Activated naive CD8-positive, alpha-beta T cell treated with anti-CD3 and anti-CD28 coated beads, Interleukin-2, amount 10 ng/mL, durations not matched to agents 7 days and 5 days (primary cell): Measurements from ENCODE around the gene ZNHIT3. TPM values are rescaled to one million over a fixed set of nuclear protein-coding genes. Genes with fewer than 3 reads are reported as not detected.

Experiments
- ATAC-seq: fragments of 150-1000 bp; cut with Tn5 transposase; one replicate; pipeline ENCODE4 v1.10.0; 2021; ENCODE audit warnings: low read depth, moderate library complexity
- POLR2A ChIA-PET: fragments of 350-600 bp; sonication (Branson Sonifier 250); formaldehyde crosslinking; loops from one replicate; lab custom pipeline; 2021; ENCODE audit warnings: antibody characterized with exemption; lab: Charles Lee
- DNase-seq: peaks from one replicate; pipeline ENCODE4 v3.0.0; 2021
- H3K27ac Mint-ChIP-seq: one replicate; pipeline ENCODE4 v1.8.0; 2022; ENCODE audit warnings: mild to moderate bottlenecking, mixed read lengths
- H3K27me3 Mint-ChIP-seq: one replicate; pipeline ENCODE4 v1.8.0; 2022; ENCODE audit warnings: mild to moderate bottlenecking, moderate library complexity, mixed read lengths
- H3K36me3 Mint-ChIP-seq: one replicate; pipeline ENCODE4 v1.8.0; 2021; ENCODE audit warnings: mild to moderate bottlenecking, mixed read lengths
- H3K4me1 Mint-ChIP-seq: one replicate; pipeline ENCODE4 v1.8.0; 2021; ENCODE audit warnings: mixed read lengths
- H3K4me3 Mint-ChIP-seq: one replicate; pipeline ENCODE4 v1.8.0; 2022; ENCODE audit warnings: mild to moderate bottlenecking, moderate library complexity, mixed read lengths
- H3K9me3 Mint-ChIP-seq: one replicate; pipeline ENCODE4 v1.8.0; 2021; ENCODE audit warnings: mixed read lengths
- total RNA-seq, 2 experiments: library from RNA; stranded (reverse); gene quantifications; one replicate each; pipeline ENCODE4 v1.2.3, GENCODE V29; 2021

Gene ZNHIT3
- total RNA-seq, 2 experiments from 2014 or later = 48.4 to 48.8 TPM

GRCh38 chr17:36509272-36509985 is 22.9 kb downstream of the ZNHIT3 start:
- POLR2A ChIA-PET = no interaction called here
- H3K4me3 Mint-ChIP-seq = no peak overlapping the region
- peaks cover 2% of the 10 kb centered on the region for H3K4me1 Mint-ChIP-seq
- H3K27me3 Mint-ChIP-seq = no peaks in the 10 kb centered on the region
- peaks cover 17% of the 10 kb centered on the region for H3K36me3 Mint-ChIP-seq
- H3K9me3 Mint-ChIP-seq = no peaks in the 10 kb centered on the region
- DNase-seq = no peak
- no peak for ATAC-seq
- no peak overlapping the region for H3K27ac Mint-ChIP-seq

- Mint-ChIP-seq H3K4me1 (peaks cover 2% of the 10 kb centered on the region), H3K9me3 (no peaks in the 10 kb centered on the region), H3K4me3 (no peak overlapping the region), H3K27ac (no peak overlapping the region), H3K27me3 (no peaks in the 10 kb centered on the region), H3K36me3 (peaks cover 20% of the 10 kb centered on the region)
- POLR2A ChIA-PET = no interaction called here
- ATAC-seq = no peak
- DNase-seq = no peak
Observed at GRCh38 chr17:36510636-36511035, 24.2 kb downstream of the ZNHIT3 start.

GRCh38 chr17:36511216-36511615 is 24.7 kb downstream of the ZNHIT3 start:
- ATAC-seq = no peak
- POLR2A ChIA-PET = no interaction called here
- Mint-ChIP-seq H3K4me1 (no peaks in the 10 kb centered on the region), H3K4me3 (no peak overlapping the region), H3K9me3 (no peaks in the 10 kb centered on the region), H3K27ac (no peak overlapping the region), H3K36me3 (peaks cover 17% of the 10 kb centered on the region), H3K27me3 (no peaks in the 10 kb centered on the region)
- no peak for DNase-seq

GRCh38 chr17:36512641-36513040 is 26.2 kb downstream of the ZNHIT3 start:
- Mint-ChIP-seq H3K4me3 (no peak overlapping the region), H3K27me3 (no peaks in the 10 kb centered on the region), H3K36me3 (peaks cover 17% of the 10 kb centered on the region), H3K27ac (no peak overlapping the region), H3K4me1 (no peaks in the 10 kb centered on the region), H3K9me3 (no peaks in the 10 kb centered on the region)
- ATAC-seq (no peak), DNase-seq (no peak)
- POLR2A ChIA-PET = no interaction called here

GRCh38 chr17:36514856-36515255 is 28.4 kb downstream of the ZNHIT3 start:
- no peaks in the 10 kb centered on the region for H3K27me3 Mint-ChIP-seq
- no peaks in the 10 kb centered on the region for H3K9me3 Mint-ChIP-seq
- H3K36me3 Mint-ChIP-seq = peaks cover 18% of the 10 kb centered on the region
- ATAC-seq (no peak), DNase-seq (no peak)
- no peak overlapping the region for H3K4me3 Mint-ChIP-seq
- H3K4me1 Mint-ChIP-seq = peaks cover 3% of the 10 kb centered on the region
- POLR2A ChIA-PET = no interaction called here
- H3K27ac Mint-ChIP-seq = no peak overlapping the region

- Mint-ChIP-seq H3K9me3 (no peaks in the 10 kb centered on the region), H3K4me3 (no peak overlapping the region), H3K27ac (no peak overlapping the region), H3K27me3 (no peaks in the 10 kb centered on the region), H3K4me1 (peaks cover 5% of the 10 kb centered on the region), H3K36me3 (peaks cover 23% of the 10 kb centered on the region)
- DNase-seq = no peak
- POLR2A ChIA-PET = interaction anchor here (0.9 kb wide), 1 partner anchor 9 kb away, joined by 3 read pairs; no protein-coding TSS in a partner anchor
- no peak for ATAC-seq
Observed at GRCh38 chr17:36515837-36516236, 29.4 kb downstream of the ZNHIT3 start.

GRCh38 chr17:36523113-36523512 is 36.6 kb downstream of the ZNHIT3 start:
- ATAC-seq (no peak), DNase-seq (no peak)
- Mint-ChIP-seq H3K4me3 (no peak overlapping the region), H3K9me3 (no peaks in the 10 kb centered on the region), H3K27ac (no peak overlapping the region), H3K36me3 (peaks cover 34% of the 10 kb centered on the region), H3K4me1 (peaks cover 19% of the 10 kb centered on the region), H3K27me3 (no peaks in the 10 kb centered on the region)
- POLR2A ChIA-PET = interaction anchor here (0.5 to 0.7 kb wide), 2 partner anchors 366 to 1046 kb away, joined by 4 to 5 read pairs; no protein-coding TSS in a partner anchor

GRCh38 chr17:36524428-36524876 is 38.0 kb downstream of the ZNHIT3 start:
- Mint-ChIP-seq H3K9me3 (no peaks in the 10 kb centered on the region), H3K4me3 (no peak overlapping the region), H3K27ac (no peak overlapping the region), H3K36me3 (peaks cover 33% of the 10 kb centered on the region), H3K27me3 (no peaks in the 10 kb centered on the region), H3K4me1 (peaks cover 20% of the 10 kb centered on the region)
- DNase-seq (peak; percentile 11), ATAC-seq (peak; percentile 10)
- POLR2A ChIA-PET = interaction anchor here (0.6 to 1.4 kb wide), 3 partner anchors 9 to 36 kb away, joined by 3 read pairs; partner anchors contain the start of genes MYO19 and PIGW

- Mint-ChIP-seq H3K27ac (no peak overlapping the region), H3K27me3 (no peaks in the 10 kb centered on the region), H3K4me3 (no peak overlapping the region), H3K36me3 (peaks cover 31% of the 10 kb centered on the region), H3K4me1 (peaks cover 20% of the 10 kb centered on the region), H3K9me3 (no peaks in the 10 kb centered on the region)
- POLR2A ChIA-PET = interaction anchor here (1.0 to 1.4 kb wide), 2 partner anchors 9 kb away, joined by 3 read pairs; partner anchors contain the start of genes MYO19 and PIGW
- ATAC-seq (no peak), DNase-seq (peak; percentile 12)
Observed at GRCh38 chr17:36525113-36525512, 38.6 kb downstream of the ZNHIT3 start.

- peak; percentile 19 for DNase-seq
- ATAC-seq = no peak
- POLR2A ChIA-PET = no interaction called here
- H3K9me3 Mint-ChIP-seq = no peaks in the 10 kb centered on the region
- H3K27me3 Mint-ChIP-seq = no peaks in the 10 kb centered on the region
- H3K36me3 Mint-ChIP-seq = peaks cover 26% of the 10 kb centered on the region
- no peak overlapping the region for H3K4me3 Mint-ChIP-seq
- H3K27ac Mint-ChIP-seq = no peak overlapping the region
- H3K4me1 Mint-ChIP-seq = peaks cover 18% of the 10 kb centered on the region
Observed at GRCh38 chr17:36525888-36526287, 39.4 kb downstream of the ZNHIT3 start.

GRCh38 chr17:36527621-36528250 is 41.3 kb downstream of the ZNHIT3 start:
- DNase-seq (peak; percentile 14), ATAC-seq (no peak)
- no peak overlapping the region for H3K4me3 Mint-ChIP-seq
- POLR2A ChIA-PET = no interaction called here
- peaks cover 33% of the 10 kb centered on the region for H3K36me3 Mint-ChIP-seq
- no peaks in the 10 kb centered on the region for H3K27me3 Mint-ChIP-seq
- peaks cover 26% of the 10 kb centered on the region for H3K4me1 Mint-ChIP-seq
- no peaks in the 10 kb centered on the region for H3K9me3 Mint-ChIP-seq
- no peak overlapping the region for H3K27ac Mint-ChIP-seq

GRCh38 chr17:36529121-36529520 is 42.6 kb downstream of the ZNHIT3 start:
- Mint-ChIP-seq H3K27me3 (no peaks in the 10 kb centered on the region), H3K4me3 (no peak overlapping the region), H3K36me3 (peaks cover 30% of the 10 kb centered on the region), H3K4me1 (peaks cover 35% of the 10 kb centered on the region), H3K27ac (no peak overlapping the region), H3K9me3 (no peaks in the 10 kb centered on the region)
- ATAC-seq (no peak), DNase-seq (no peak)
- POLR2A ChIA-PET = no interaction called here

- Mint-ChIP-seq H3K27me3 (no peaks in the 10 kb centered on the region), H3K9me3 (peaks cover 1% of the 10 kb centered on the region), H3K36me3 (peaks cover 16% of the 10 kb centered on the region), H3K4me1 (peaks cover 31% of the 10 kb centered on the region), H3K4me3 (peak overlapping the region; percentile 33), H3K27ac (peak overlapping the region; percentile 56)
- ATAC-seq (no peak), DNase-seq (peak; percentile 14)
- POLR2A ChIA-PET = no interaction called here
Observed at GRCh38 chr17:36532435-36532975, 46.0 kb downstream of the ZNHIT3 start.
